HCT116 (cell line): ENCODE results near the gene PDE6H. TPM values are rescaled to one million over a fixed set of nuclear protein-coding genes. Genes with fewer than 3 reads are reported as not detected.

Experiments
- ATAC-seq: fragments of 200-7000 bp; cut with Tn5 transposase; 2 replicates; pipeline ENCODE4 v1.9.1; 2020; ENCODE audit warnings: mild to moderate bottlenecking, moderate library complexity
- BruUV-seq: library from RNA; stranded (reverse); fragments of 400-500 nt; replicated peaks from 2 replicates; lab custom pipeline; 2021; lab: Mats Ljungman, UMichigan
- CTCF ChIA-PET: fragments of 300-600 bp; sonication (Branson Sonifier 250); formaldehyde crosslinking; loops from one replicate; lab custom pipeline; 2021; ENCODE audit warnings: antibody characterized with exemption; lab: Charles Lee
- POLR2A ChIA-PET: fragments of 300-600, 350-600 bp; sonication (Branson Sonifier 250); formaldehyde crosslinking; loops from one replicate; lab custom pipeline; 2021; ENCODE audit warnings: antibody characterized with exemption; lab: Charles Lee
- RAD21 ChIA-PET, 2 experiments: fragments of 300-600 bp; sonication (Branson Sonifier 250); formaldehyde crosslinking; loops; one replicate each; lab custom pipeline; 2023; ENCODE audit warnings: low total read pairs in 2 of 2; ENCODE audit not compliant: uncharacterized antibody in 2 of 2, unreplicated experiment in 2 of 2, low non-redundant PET in 1 of 2; lab: Charles Lee
- DNase-seq: peaks from one replicate; pipeline ENCODE4 v3.0.0-alpha.2; 2010; ENCODE audit warnings: low read depth, low spot score
- H2AFZ ChIP-seq: fragments of 200-600 bp; shearing (Covaris generic), sonication (generic); 2 replicates; pipeline ENCODE4 v1.6.1; 2017; ENCODE audit warnings: low read depth, mixed run types, mixed read lengths, antibody characterized with exemption, low read length; ENCODE audit not compliant: poor library complexity, severe bottlenecking
- H3K27ac ChIP-seq: 2 replicates; pipeline ENCODE4 v1.5.1; 2012; ENCODE audit warnings: low read depth, low read length
- H3K27me3 ChIP-seq: fragments of 200-600 bp; sonication (generic); 2 replicates; pipeline ENCODE4 v1.6.1; 2016; ENCODE audit warnings: mixed run types, low read length, mixed read lengths; ENCODE audit not compliant: insufficient read depth
- H3K36me3 ChIP-seq, 2 experiments: fragments of 200-500 bp in 1 of 2; fragments of 200-600 bp in 1 of 2; sonication (Bioruptor generic) in 1 of 2; sonication (generic) in 1 of 2; 2 replicates each; pipeline versions ENCODE4 v1.5.1 to v1.6.1; 2014 to 2016; ENCODE audit warnings: low read length in 2 of 2, inconsistent platforms in 1 of 2, mixed read lengths in 1 of 2, mixed run types in 1 of 2; ENCODE audit not compliant: insufficient read depth in 2 of 2, control insufficient read depth in 1 of 2
- H3K4me1 ChIP-seq, 2 experiments: fragments of 200-600 bp in 1 of 2; sonication (generic) in 1 of 2; 2 replicates each; pipeline versions ENCODE4 v1.5.1 to v1.6.1; 2012 to 2017; ENCODE audit warnings: low read length in 2 of 2, inconsistent platforms in 1 of 2, mild to moderate bottlenecking in 1 of 2, mixed read lengths in 1 of 2, mixed run types in 1 of 2, moderate library complexity in 1 of 2; ENCODE audit not compliant: insufficient read depth in 2 of 2, control insufficient read depth in 1 of 2
- H3K4me2 ChIP-seq: fragments of 200-600 bp; sonication (generic); 2 replicates; pipeline ENCODE4 v1.6.1; 2017; ENCODE audit warnings: mixed run types, low read length, mixed read lengths
- H3K4me3 ChIP-seq, 2 experiments: fragments of 200-600 bp in 1 of 2; sonication (generic) in 1 of 2; replicated peaks in 1 of 2; 2 replicates each; pipeline ENCODE4 v1.5.1; 2011 to 2016; ENCODE audit warnings: low read length in 2 of 2, control low read depth in 1 of 2, low read depth in 1 of 2, mild to moderate bottlenecking in 1 of 2, mixed read lengths in 1 of 2, mixed run types in 1 of 2
- H3K79me2 ChIP-seq: fragments of 200-600 bp; sonication (generic); 2 replicates; pipeline ENCODE4 v1.6.1; 2017; ENCODE audit warnings: mild to moderate bottlenecking, mixed run types, low read length, moderate library complexity, mixed read lengths; ENCODE audit not compliant: insufficient read depth
- H3K9ac ChIP-seq: fragments of 200-600 bp; sonication (generic); 2 replicates; pipeline ENCODE4 v1.6.1; 2016; ENCODE audit warnings: low read length, mixed read lengths
- H3K9me2 ChIP-seq: fragments of 200-600 bp; sonication (generic), shearing (Covaris generic); 2 replicates; pipeline ENCODE4 v1.6.1; 2017; ENCODE audit warnings: mixed run types, mild to moderate bottlenecking, moderate library complexity; ENCODE audit not compliant: insufficient read depth
- H3K9me3 ChIP-seq, 2 experiments: fragments of 200-500 bp in 1 of 2; fragments of 200-600 bp in 1 of 2; sonication (Bioruptor generic) in 1 of 2; sonication (generic) in 1 of 2; 2 replicates each; pipeline ENCODE4 v1.6.1; 2014 to 2017; ENCODE audit warnings: low read length in 2 of 2, mixed read lengths in 2 of 2, inconsistent platforms in 1 of 2, low read depth in 1 of 2, mild to moderate bottlenecking in 1 of 2, mixed run types in 1 of 2, moderate library complexity in 1 of 2; ENCODE audit not compliant: control insufficient read depth in 1 of 2, insufficient read depth in 1 of 2
- H4K20me1 ChIP-seq: fragments of 200-600 bp; sonication (generic), shearing (Covaris generic); 2 replicates; pipeline ENCODE4 v1.6.1; 2017; ENCODE audit warnings: mixed run types, mild to moderate bottlenecking, moderate library complexity; ENCODE audit not compliant: insufficient read depth
- CBX3 ChIP-seq: IDR thresholded peaks from 2 replicates; pipeline ENCODE4 v1.6.1; 2012; ENCODE audit warnings: low read depth
- EZH2phosphoT487 ChIP-seq: fragments of 200-600 bp; IDR thresholded peaks from 2 replicates; pipeline ENCODE4 v1.6.1; 2018; ENCODE audit warnings: antibody characterized with exemption, borderline replicate concordance
- FOSL1 ChIP-seq: IDR thresholded peaks from 2 replicates; pipeline ENCODE4 v1.6.1; 2012; ENCODE audit warnings: low read depth
- JUND ChIP-seq: IDR thresholded peaks from 2 replicates; pipeline ENCODE4 v1.6.1; 2012
- POLR2A ChIP-seq: IDR thresholded peaks from 2 replicates; pipeline ENCODE4 v1.7.0; 2011; ENCODE audit warnings: borderline replicate concordance; ENCODE audit not compliant: insufficient read depth, insufficient read length; ENCODE audit errors: extremely low read depth
- RAD21 ChIP-seq: IDR thresholded peaks from 2 replicates; pipeline ENCODE4 v1.6.1; 2012; ENCODE audit warnings: low read depth, mild to moderate bottlenecking
- SIN3A ChIP-seq: IDR thresholded peaks from 2 replicates; pipeline ENCODE4 v1.6.1; 2012; ENCODE audit warnings: low read depth
- TCF7L2 ChIP-seq: IDR thresholded peaks from 2 replicates; pipeline ENCODE4 v1.7.0; 2011; ENCODE audit warnings: borderline replicate concordance, inconsistent platforms; ENCODE audit not compliant: insufficient read depth, insufficient read length; ENCODE audit errors: extremely low read depth
- ZBTB33 ChIP-seq: IDR thresholded peaks from 2 replicates; pipeline ENCODE4 v1.6.1; 2011; ENCODE audit warnings: mild to moderate bottlenecking, low read length, moderate library complexity; ENCODE audit not compliant: insufficient replicate concordance; ENCODE audit errors: extremely low read depth
- ZFX ChIP-seq: fragments of 450-650 bp; IDR thresholded peaks from 2 replicates; pipeline ENCODE4 v1.6.1; 2017
- intact Hi-C: fragments of 100-400 bp; cut with micrococcal nuclease; formaldehyde crosslinking; loops from 2 replicates; pipeline ENCODE4 v1.10.0; 2022
- total RNA-seq: library from RNA; stranded (reverse); gene quantifications from one replicate; pipeline ENCODE4 v1.2.1, GENCODE V29; 2021; ENCODE audit not compliant: unreplicated experiment

Gene PDE6H
- total RNA-seq, 1 experiment from 2014 or later, result not detected

- Histone ChIP-seq H2AFZ (no peak overlapping the region), H3K4me1 (peaks cover 20 to 38% of the 10 kb centered on the region in 2 experiments), H3K79me2 (no peaks in the 10 kb centered on the region), H3K4me3 (no peak overlapping the region), H3K27ac (no peak overlapping the region), H4K20me1 (no peaks in the 10 kb centered on the region), H3K9me2 (no peaks in the 10 kb centered on the region; the same call in 1 of the 2 replicates), H3K4me2 (no peak overlapping the region), H3K36me3 (no peaks in the 10 kb centered on the region), H3K27me3 (no peaks in the 10 kb centered on the region), H3K9me3 (no peaks in the 10 kb centered on the region), H3K9ac (no peak overlapping the region)
- no TSS peak for BruUV-seq
- no peak for DNase-seq
- TF ChIP-seq RAD21 (no peak), JUND (no peak), EZH2phosphoT487 (no peak), TCF7L2 (no peak), FOSL1 (no peak), SIN3A (no peak), ZFX (no peak)
- intact Hi-C loops, result no loop called here
- ATAC-seq, result no peak
- ChIA-PET RAD21 (no interaction called here), POLR2A (no interaction called here), CTCF (no interaction called here)
Measured at GRCh38 chr12:14954269-14954668, 18.6 kb upstream of the PDE6H start.

DNA sequence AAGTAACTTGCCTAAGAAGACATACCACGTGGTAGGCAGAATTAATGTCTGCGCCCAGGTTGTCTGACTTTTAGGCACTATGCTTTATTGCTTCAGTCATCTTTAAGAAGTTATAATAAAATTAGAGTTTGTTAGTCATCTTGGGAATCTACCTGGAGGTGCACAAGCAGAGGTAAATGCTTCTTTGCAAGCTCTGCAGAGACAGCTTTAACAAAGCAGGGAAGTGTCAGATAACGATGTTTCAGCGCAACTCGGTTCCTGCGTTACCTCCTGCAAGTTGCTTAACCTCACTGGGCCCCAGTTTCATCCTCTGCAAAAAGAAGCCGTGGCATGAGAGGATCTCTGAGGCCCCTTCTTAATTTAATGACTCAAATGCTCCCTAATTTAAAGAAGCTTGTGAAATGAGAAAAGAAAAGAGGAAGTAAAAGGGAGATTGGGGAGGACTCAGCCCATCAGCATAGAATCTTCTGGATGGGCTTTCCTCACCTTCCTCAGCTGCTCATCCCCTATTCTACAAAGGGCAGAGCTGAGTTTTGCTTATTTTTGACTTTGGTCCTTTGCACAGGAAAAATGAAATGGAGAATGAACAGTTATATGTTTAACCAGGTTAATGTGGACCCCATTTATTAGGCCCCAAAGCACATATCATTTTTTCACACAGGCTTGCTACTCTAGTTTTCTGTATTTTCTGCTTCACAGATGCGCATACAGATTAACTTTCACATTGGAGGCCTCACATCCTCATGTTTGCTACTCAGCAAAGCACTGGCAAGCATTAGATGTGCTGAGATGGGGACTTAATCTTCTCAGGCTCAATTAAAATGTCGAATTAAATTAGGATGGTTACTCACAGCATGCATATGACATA lies 16.6 kb upstream of the PDE6H start:
- ChIA-PET CTCF (no interaction called here), POLR2A (no interaction called here), RAD21 (no interaction called here)
- Histone ChIP-seq H3K4me2 (no peak overlapping the region), H3K27me3 (no peaks in the 10 kb centered on the region), H3K9ac (no peak overlapping the region), H3K4me1 (peaks cover 10 to 25% of the 10 kb centered on the region in 2 experiments), H3K9me2 (no peaks in the 10 kb centered on the region; the same call in 1 of the 2 replicates), H3K79me2 (no peaks in the 10 kb centered on the region), H3K27ac (no peak overlapping the region), H3K36me3 (no peaks in the 10 kb centered on the region), H2AFZ (no peak overlapping the region), H4K20me1 (no peaks in the 10 kb centered on the region), H3K4me3 (no peak overlapping the region), H3K9me3 (no peaks in the 10 kb centered on the region)
- ATAC-seq, result no peak
- no peak for DNase-seq
- TF ChIP-seq CBX3 (no peak), EZH2phosphoT487 (no peak), SIN3A (no peak), TCF7L2 (no peak), ZBTB33 (no peak), POLR2A (no peak)
- intact Hi-C loops, result no loop called here
- BruUV-seq, result no TSS peak
